Nephron progenitor cell (in vitro differentiated cells): Measurements from ENCODE around the gene NAXE.
A peak's percentile ranks its signal among the peaks of the same experiment; 100 is the strongest.

ENCODE experiments used
- DNase-seq: peaks from one replicate; pipeline ENCODE4 v3.0.0; 2021
- H3K27ac Mint-ChIP-seq: 2 replicates; pipeline ENCODE4 v1.8.0; 2021; ENCODE audit warnings: mild to moderate bottlenecking, moderate library complexity, mixed read lengths
- H3K27me3 Mint-ChIP-seq: 2 replicates; pipeline ENCODE4 v1.8.0; 2021; ENCODE audit warnings: mild to moderate bottlenecking, low read depth, mixed read lengths; ENCODE audit not compliant: poor library complexity
- H3K36me3 Mint-ChIP-seq: 2 replicates; pipeline ENCODE4 v1.8.0; 2021; ENCODE audit warnings: low read depth, mixed read lengths
- H3K4me1 Mint-ChIP-seq: 2 replicates; pipeline ENCODE4 v1.8.0; 2021; ENCODE audit warnings: mixed read lengths
- H3K4me3 Mint-ChIP-seq: 2 replicates; pipeline ENCODE4 v1.8.0; 2021; ENCODE audit warnings: mild to moderate bottlenecking, moderate library complexity, mixed read lengths
- H3K9me3 Mint-ChIP-seq: 2 replicates; pipeline ENCODE4 v1.8.0; 2021; ENCODE audit warnings: mild to moderate bottlenecking, moderate library complexity, mixed read lengths
- CTCF ChIP-seq: fragments of 200-600 bp; sonication (generic); IDR thresholded peaks from 2 replicates; pipeline ENCODE4 v1.5.0; 2021; ENCODE audit warnings: antibody characterized with exemption

Gene NAXE

GRCh38 chr1:156591432-156592157, at the start of gene NAXE:
Gene NAXE (plus strand): TSS chr1:156591776. CDS start chr1:156591805, 29 bp downstream.
- TF ChIP-seq CTCF, result no peak
- Mint-ChIP-seq H3K27me3 (peaks cover 15% of the 10 kb centered on the region), H3K4me3 (peak within 1 kb of the TSS; percentile 88), H3K9me3 (no peaks in the 10 kb centered on the region), H3K27ac (peak within 1 kb of the TSS; percentile 83), H3K4me1 (peaks cover 17% of the 10 kb centered on the region), H3K36me3 (peaks cover 22% of the 10 kb centered on the region)
- peak; percentile 85 for DNase-seq

GRCh38 chr1:156543066-156543465, 48.5 kb upstream of the NAXE start:
- Mint-ChIP-seq H3K36me3 (peaks cover 59% of the 10 kb centered on the region), H3K4me1 (peaks cover 14% of the 10 kb centered on the region), H3K27ac (peak overlapping the region; percentile 22), H3K9me3 (no peaks in the 10 kb centered on the region), H3K27me3 (no peaks in the 10 kb centered on the region), H3K4me3 (no peak overlapping the region)
- no peak for DNase-seq
- no peak for TF ChIP-seq CTCF

- Mint-ChIP-seq H3K4me1 (peaks cover 14% of the 10 kb centered on the region), H3K36me3 (peaks cover 44% of the 10 kb centered on the region), H3K27me3 (no peaks in the 10 kb centered on the region), H3K9me3 (no peaks in the 10 kb centered on the region), H3K27ac (no peak overlapping the region), H3K4me3 (no peak overlapping the region)
- no peak for DNase-seq
- no peak for TF ChIP-seq CTCF
Observed at GRCh38 chr1:156544592-156545102, 46.9 kb upstream of the NAXE start.

- no peaks in the 10 kb centered on the region for H3K9me3 Mint-ChIP-seq
- H3K27me3 Mint-ChIP-seq, result no peaks in the 10 kb centered on the region
- no peak for TF ChIP-seq CTCF
- peaks cover 38% of the 10 kb centered on the region for H3K36me3 Mint-ChIP-seq
- peak overlapping the region; percentile 53 for H3K27ac Mint-ChIP-seq
- DNase-seq, result no peak
- H3K4me1 Mint-ChIP-seq, result peaks cover 14% of the 10 kb centered on the region
- no peak overlapping the region for H3K4me3 Mint-ChIP-seq
Observed at GRCh38 chr1:156546267-156546666, 45.3 kb upstream of the NAXE start.

- Mint-ChIP-seq H3K9me3 (no peaks in the 10 kb centered on the region), H3K27ac (peak overlapping the region; percentile 69), H3K4me3 (no peak overlapping the region), H3K36me3 (peaks cover 38% of the 10 kb centered on the region), H3K27me3 (no peaks in the 10 kb centered on the region), H3K4me1 (peaks cover 18% of the 10 kb centered on the region)
- no peak for TF ChIP-seq CTCF
- DNase-seq, result no peak
Observed at GRCh38 chr1:156547434-156547833, 44.1 kb upstream of the NAXE start.

- peaks cover 38% of the 10 kb centered on the region for H3K36me3 Mint-ChIP-seq
- no peak overlapping the region for H3K27ac Mint-ChIP-seq
- no peaks in the 10 kb centered on the region for H3K9me3 Mint-ChIP-seq
- no peaks in the 10 kb centered on the region for H3K27me3 Mint-ChIP-seq
- H3K4me3 Mint-ChIP-seq, result no peak overlapping the region
- no peak for TF ChIP-seq CTCF
- peaks cover 18% of the 10 kb centered on the region for H3K4me1 Mint-ChIP-seq
- DNase-seq, result no peak
Observed at GRCh38 chr1:156547982-156548381, 43.6 kb upstream of the NAXE start.
